Nephron (organoid): Measurements from ENCODE around the gene RIMKLB.

Experiments used
- H3K27ac Mint-ChIP-seq, 3 experiments: 2 replicates each; pipeline ENCODE4 v1.8.0; 2020; ENCODE audit warnings: mixed read lengths in 3 of 3, mild to moderate bottlenecking in 2 of 3, moderate library complexity in 1 of 3
- H3K27me3 Mint-ChIP-seq: 2 replicates; pipeline ENCODE4 v1.8.0; 2021; ENCODE audit warnings: low read depth, mild to moderate bottlenecking, moderate library complexity, mixed read lengths
- H3K36me3 Mint-ChIP-seq: 2 replicates; pipeline ENCODE4 v1.8.0; 2020; ENCODE audit warnings: low read depth, mixed read lengths
- H3K4me1 Mint-ChIP-seq: 2 replicates; pipeline ENCODE4 v1.8.0; 2020; ENCODE audit warnings: mixed read lengths
- H3K4me3 Mint-ChIP-seq, 3 experiments: 2 replicates each; pipeline ENCODE4 v1.8.0; 2020; ENCODE audit warnings: mild to moderate bottlenecking in 3 of 3, mixed read lengths in 3 of 3, moderate library complexity in 2 of 3
- H3K9me3 Mint-ChIP-seq: 2 replicates; pipeline ENCODE4 v1.8.0; 2020; ENCODE audit warnings: mixed read lengths
- CTCF ChIP-seq, 3 experiments: fragments of 200-600 bp; sonication (generic); IDR thresholded peaks; one replicate each; pipeline ENCODE4 v1.5.0; 2021; ENCODE audit warnings: antibody characterized with exemption in 3 of 3; ENCODE audit not compliant: unreplicated experiment in 3 of 3

Gene RIMKLB

GRCh38 chr12:8695116-8695515 is 2.7 kb upstream of the RIMKLB start:
- TF ChIP-seq CTCF (IDR thresholded peaks at IDR 0.05; ENCODE audit: unreplicated experiment in 3 of 3) = no peak
- Mint-ChIP-seq H3K9me3 (no peaks in the 10 kb centered on the region), H3K27ac (peak overlapping the region in 1 of 3 experiments; percentile 46), H3K4me3 (no peak overlapping the region), H3K36me3 (no peaks in the 10 kb centered on the region), H3K27me3 (no peaks in the 10 kb centered on the region), H3K4me1 (peaks cover 48% of the 10 kb centered on the region)

- Mint-ChIP-seq H3K27ac (peak overlapping the region; percentile 84 to 92 (median 87)), H3K9me3 (no peaks in the 10 kb centered on the region), H3K4me3 (peak overlapping the region; percentile 79 to 93 (median 90)), H3K36me3 (peaks cover 4% of the 10 kb centered on the region), H3K27me3 (no peaks in the 10 kb centered on the region), H3K4me1 (peaks cover 56% of the 10 kb centered on the region)
- TF ChIP-seq CTCF (IDR thresholded peaks at IDR 0.05; ENCODE audit: unreplicated experiment in 3 of 3) = no peak
These were observed 1.2 kb upstream of the RIMKLB start for GRCh38 chr12:8696442-8697090.

- Mint-ChIP-seq H3K4me1 (peaks cover 53% of the 10 kb centered on the region), H3K4me3 (peak overlapping the region; percentile 79 to 93 (median 90)), H3K9me3 (no peaks in the 10 kb centered on the region), H3K27ac (peak overlapping the region; percentile 84 to 92 (median 87)), H3K27me3 (no peaks in the 10 kb centered on the region), H3K36me3 (peaks cover 4% of the 10 kb centered on the region)
- no peak for TF ChIP-seq CTCF (IDR thresholded peaks at IDR 0.05; ENCODE audit: unreplicated experiment in 3 of 3)
These were observed 693 bp upstream of the RIMKLB start for GRCh38 chr12:8697120-8697475.

GRCh38 chr12:8698132-8698851 is 501 bp downstream of the RIMKLB start:
- no peak for TF ChIP-seq CTCF (IDR thresholded peaks at IDR 0.05; ENCODE audit: unreplicated experiment in 3 of 3)
- H3K4me1 Mint-ChIP-seq = peaks cover 48% of the 10 kb centered on the region
- no peaks in the 10 kb centered on the region for H3K9me3 Mint-ChIP-seq
- peak overlapping the region; percentile 79 to 95 (median 92) for H3K4me3 Mint-ChIP-seq
- peaks cover 4% of the 10 kb centered on the region for H3K36me3 Mint-ChIP-seq
- H3K27me3 Mint-ChIP-seq = no peaks in the 10 kb centered on the region
- H3K27ac Mint-ChIP-seq = peak overlapping the region; percentile 84 to 96 (median 87)

- Mint-ChIP-seq H3K36me3 (peaks cover 4% of the 10 kb centered on the region), H3K4me3 (peak overlapping the region; percentile 79 to 95 (median 92)), H3K9me3 (no peaks in the 10 kb centered on the region), H3K4me1 (peaks cover 48% of the 10 kb centered on the region), H3K27me3 (no peaks in the 10 kb centered on the region), H3K27ac (peak overlapping the region; percentile 43 to 80 (median 74))
- no peak for TF ChIP-seq CTCF (IDR thresholded peaks at IDR 0.05; ENCODE audit: unreplicated experiment in 3 of 3)
These were observed 1.1 kb downstream of the RIMKLB start for GRCh38 chr12:8698879-8699278.
